Dermis blood vessel endothelial cell (primary cell): ENCODE data around the gene PARD3. TPM values are rescaled to one million over a fixed set of nuclear protein-coding genes. Genes with fewer than 3 reads are reported as not detected.

Experiments
- DNase-seq: peaks from one replicate; pipeline ENCODE4 v3.0.0; 2010
- total RNA-seq: library from RNA; depleted of rRNA; stranded (reverse); fragments of >200 nt; gene quantifications from 2 replicates; pipeline ENCODE4 v1.2.3, GENCODE V29; 2014

Gene PARD3
- total RNA-seq, 1 donor from 2014 or later = 36.4 TPM

DNA sequence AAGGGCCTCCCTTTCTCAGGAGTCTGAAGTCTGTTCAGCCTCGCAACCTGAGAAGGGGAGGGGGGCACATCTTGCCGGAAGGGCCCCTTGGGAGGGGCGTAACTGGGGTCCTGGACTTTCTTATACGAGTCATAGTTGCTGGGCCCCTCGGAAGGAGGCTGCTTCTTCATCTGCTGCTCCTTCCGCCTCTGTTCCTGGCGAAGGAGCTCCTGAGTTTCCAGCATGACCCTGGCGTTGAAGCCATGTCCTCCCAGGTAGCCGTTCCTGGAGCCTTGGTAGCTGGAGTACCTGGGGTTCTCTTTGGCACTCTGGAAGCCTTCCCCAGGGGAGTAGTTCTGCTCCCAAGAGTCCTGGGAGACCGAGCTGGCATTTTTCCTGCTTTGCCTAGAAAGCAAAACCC lies 703.9 kb downstream of the PARD3 start:
- no peak for DNase-seq

DNA sequence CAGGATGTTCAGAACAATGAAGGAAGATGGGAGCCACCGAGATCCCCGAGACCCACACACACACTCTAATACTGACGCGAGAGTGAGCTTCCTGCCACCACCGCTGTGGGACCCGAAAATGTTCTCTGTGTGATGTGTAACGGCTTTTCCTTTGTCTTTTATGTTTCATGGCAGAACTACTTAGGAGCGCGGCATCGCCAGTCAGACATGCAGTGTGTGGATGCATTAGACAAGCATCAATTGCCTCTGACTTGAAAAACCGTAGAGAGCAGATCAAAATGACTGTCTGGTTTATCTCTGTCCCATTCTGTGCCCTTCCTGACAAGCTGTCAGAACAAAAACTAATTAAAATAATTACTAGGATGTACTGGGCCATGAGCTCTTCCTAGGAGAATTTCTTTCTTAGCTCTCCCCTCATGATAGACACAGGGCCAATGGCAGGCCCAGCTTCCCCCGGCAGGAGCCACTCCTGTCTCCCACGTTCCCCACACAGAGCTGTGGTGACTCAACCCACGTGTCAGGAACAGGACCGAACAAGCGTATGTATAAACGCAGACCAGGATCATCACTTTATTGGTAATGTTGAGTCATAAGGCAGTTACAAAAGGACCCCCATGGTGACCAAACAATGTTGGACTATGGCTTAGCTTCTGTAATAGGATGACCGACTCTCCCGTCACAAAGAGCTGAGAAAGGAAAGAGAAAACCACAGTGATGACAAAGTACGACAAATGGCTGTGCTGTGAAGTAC lies 705.0 kb downstream of the PARD3 start:
- no peak for DNase-seq

DNA sequence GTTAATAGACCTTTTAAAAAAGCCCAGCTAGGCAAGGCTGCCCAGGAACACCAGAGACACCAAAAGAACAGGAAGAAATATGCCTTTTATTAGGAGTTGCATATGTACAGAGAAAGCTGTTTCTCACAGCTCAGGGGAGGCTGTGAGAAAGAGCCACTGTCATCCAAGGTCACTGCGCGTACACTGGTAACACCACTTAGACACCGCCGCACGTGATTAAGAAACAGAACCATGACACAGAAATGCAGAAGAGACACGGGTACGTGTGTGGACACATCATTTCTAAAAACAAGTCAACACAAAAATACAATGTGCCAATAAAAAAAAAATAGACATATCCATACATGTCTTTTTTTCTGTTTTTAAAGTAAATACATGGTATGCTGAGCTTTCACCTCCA lies 705.6 kb downstream of the PARD3 start:
- DNase-seq = no peak

DNA sequence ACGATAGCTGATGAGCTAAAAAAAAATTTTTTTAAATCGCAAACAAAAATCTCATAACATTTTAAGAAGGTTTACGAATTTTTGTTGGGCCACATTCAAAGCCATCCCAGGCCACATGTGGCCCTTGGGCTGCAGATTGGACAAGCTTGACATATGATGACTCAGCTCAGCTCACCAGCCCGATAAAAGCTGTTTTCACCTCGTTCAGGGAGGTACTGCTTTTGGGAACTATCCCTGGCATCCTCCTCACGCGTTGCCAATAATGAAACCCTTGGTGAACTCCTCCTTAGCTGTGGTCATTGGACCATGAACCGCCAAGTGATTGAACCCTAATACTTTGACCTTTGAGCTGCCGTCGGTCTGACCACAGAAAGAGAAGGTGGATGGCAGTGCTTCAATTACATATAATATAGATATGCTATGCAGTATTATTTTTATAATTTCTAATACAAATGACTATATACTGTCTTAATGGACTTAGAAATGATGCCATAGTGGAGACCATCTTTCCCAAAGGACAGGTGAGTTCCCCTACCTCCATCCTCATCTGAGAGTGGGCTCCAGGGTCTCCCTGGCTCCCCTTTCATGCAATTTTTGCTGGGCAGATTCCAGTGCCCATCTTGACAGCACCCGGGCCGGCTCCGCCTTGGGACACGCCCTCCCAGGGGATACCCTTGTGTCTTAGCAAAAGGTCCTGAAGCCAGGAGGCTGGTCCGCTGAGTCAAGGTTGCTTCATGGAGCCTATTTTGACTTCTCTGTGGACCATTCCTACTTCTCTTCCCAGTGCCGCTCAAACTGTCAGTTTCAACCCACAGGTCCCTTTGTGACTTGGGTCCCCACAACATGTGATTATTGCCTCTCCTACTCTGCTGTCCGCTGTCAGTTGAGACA lies 707.2 kb downstream of the PARD3 start:
- DNase-seq = no peak

DNA sequence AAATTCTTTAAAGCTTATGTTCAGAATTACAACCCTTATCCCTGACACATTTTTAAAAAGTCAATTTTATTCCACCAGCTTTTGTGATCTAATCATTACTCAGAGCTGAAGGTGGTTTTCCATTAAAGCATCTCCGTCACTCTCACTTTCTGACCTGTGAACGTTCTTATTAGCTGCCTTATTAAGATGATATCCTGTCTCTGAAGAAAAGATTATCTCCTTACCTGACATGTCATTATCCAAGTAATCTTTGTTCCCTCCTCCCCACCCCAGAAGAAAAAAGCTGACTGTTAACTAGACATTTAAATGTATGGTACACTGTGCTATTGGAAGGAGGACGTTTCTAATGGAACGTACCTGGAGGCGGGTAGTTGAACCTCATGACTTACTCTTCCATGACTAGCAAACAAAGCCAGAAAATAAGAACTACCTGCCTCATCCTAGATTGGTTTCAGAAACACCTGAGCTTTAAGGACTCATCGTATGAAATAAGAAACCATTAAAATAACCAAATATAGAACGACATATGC lies 708.7 kb downstream of the PARD3 start:
- no peak for DNase-seq

DNA sequence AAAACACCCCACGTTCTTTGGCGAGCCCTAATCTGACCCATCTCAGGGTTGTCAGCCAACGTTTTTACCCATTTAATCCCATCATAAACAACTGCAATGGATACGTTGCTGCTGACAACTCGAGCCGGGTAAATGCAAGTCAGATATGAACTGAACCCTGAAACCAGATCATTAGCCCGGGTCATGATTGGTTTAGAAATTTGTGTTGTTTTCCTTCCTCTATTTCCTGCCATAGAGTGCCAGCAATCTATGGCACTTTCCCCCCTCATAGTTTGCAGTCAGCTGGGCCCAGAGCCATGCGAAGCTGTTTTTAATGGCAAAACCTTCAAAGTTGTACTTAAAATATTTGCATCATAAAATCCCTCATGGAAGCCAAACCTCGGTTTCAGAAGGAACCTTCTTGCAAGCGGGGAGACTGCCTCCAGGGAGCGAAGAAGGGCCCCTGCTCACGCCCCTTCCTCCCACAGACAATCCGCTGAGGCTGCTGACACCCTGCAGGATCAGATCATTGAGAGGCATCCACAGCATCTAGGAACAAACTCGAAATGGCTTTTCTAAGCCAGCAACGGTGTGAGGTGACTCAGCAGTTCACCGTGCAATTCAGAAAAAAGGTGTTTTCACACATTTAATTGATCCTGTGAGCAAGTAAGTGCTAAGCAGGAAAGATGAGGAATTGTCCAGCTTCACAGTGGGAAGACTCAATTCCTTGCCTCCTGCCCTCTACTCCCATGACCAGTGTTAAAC lies 710.1 kb downstream of the PARD3 start:
- DNase-seq = peak; percentile 20

DNA sequence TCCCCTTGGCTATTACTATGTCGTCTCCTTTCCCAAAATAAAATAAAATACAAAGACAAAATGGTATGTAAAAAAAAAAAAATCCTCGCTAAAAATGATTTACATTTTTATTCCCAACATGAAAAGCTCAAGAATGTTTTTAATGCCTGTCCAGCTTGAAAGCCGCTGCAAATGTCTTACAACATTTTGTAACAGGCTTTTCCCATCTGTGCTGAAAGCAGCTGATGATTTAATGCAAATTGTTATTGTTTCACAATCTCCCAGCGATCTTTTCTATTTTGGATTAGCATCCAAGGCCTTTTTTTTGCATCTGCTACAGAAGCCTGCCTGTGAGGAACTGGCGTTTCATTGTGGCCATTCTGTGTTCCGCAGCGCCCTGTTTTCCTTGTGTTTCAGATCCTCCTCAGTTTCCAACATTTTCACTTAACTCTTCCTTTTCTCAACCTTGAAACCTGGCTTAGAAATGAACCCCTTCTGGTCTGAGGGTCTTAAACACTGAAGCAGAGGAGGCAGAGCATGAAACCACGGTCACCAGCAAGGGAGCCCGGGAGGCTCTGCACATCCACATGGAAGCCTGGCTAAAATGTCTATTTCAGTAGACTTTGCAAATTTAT lies 712.1 kb downstream of the PARD3 start:
- no peak for DNase-seq

DNA sequence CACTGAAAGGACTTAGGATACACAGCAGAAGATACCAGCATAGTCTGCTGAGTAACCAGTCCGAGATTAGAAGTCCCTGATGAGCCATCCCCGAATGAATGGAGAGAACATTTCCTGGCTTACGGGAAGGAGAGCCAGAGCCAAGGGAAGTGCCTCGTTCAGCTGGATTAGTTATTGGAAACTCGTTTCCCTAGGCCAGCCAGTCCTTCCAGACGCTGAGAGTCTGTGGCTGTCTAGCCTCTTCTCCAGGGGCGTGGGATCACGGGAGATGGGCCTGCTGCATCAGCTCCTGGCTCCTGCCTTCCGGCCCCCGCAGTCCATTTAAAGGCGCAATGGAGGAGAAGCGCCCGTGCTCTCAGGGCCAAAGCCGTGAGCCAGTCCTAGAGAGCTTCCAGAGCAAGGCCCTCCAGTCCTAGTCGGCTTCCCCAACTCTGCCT lies 712.8 kb downstream of the PARD3 start:
- peak; percentile 35 for DNase-seq

DNA sequence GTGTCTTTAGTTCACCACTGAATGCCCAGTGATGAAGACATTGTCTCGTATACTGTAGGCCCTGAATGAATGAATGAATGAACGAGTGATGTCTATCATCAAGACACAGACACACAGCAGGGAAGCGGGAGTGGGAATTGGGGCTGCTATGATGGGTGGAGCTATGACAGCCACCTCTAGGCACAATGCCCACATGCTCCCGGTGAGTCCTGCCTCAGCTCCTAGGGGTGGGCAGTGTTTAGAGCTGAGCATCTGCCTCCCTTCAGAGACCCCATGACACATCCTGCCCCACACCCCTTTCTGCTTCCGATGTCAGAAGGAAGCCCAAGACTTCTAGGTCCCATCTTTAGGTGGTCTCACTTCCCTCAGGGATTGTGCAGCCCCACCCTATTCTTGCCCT lies 714.1 kb downstream of the PARD3 start:
- no peak for DNase-seq

DNA sequence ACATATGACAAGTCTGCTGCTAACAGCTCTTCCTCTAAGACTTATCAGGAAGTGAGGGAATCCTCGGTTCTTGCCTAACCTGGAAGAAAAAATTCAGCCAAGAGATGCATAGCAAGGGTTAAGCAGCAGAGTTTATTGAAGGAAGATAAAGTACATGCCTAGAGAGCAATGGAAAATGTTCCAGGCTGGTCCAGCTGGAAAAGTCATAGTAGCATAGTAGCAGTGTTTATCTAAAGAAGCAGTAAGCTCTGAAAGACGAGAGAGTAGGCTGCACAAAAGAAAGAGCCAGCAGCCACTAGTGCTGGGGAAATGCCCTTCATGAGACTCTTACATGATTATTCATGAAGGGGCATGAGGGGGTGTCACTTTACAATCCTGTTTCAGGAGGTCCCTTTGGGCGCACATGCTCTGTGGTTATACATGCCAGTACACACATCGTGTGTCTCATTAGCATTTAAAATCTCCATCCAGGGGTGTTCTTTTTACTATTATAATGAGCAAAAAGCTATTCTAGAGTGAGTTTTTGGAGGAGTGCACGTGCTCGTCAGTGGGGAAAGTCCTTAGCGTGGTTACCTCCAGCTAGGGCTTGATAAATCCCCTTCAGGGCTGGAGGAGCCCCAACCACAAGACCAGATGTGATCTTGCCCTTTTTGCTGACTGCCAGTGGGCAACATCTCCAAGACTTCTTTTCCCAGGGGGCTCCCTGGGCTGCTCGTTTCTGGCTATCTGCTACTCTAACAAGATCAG lies 716.1 kb downstream of the PARD3 start:
- no peak for DNase-seq

DNA sequence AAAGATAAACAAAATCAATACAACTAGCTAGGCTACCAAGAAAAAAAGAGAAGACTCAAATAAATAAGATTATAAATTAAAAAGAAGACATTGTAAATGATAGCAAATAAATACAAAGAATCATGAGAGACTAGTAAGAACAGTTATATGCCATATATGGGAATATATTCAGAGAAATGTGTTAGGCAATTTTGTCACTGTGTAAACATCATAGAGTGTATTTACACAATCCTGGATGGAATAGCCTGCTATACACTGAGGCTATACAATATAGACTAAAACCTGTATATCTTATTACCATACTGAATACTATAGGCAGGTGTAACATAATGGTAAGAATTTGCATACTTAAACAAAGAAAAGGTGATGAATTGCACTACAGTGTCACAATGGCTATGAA lies 717.4 kb downstream of the PARD3 start:
- DNase-seq = no peak

DNA sequence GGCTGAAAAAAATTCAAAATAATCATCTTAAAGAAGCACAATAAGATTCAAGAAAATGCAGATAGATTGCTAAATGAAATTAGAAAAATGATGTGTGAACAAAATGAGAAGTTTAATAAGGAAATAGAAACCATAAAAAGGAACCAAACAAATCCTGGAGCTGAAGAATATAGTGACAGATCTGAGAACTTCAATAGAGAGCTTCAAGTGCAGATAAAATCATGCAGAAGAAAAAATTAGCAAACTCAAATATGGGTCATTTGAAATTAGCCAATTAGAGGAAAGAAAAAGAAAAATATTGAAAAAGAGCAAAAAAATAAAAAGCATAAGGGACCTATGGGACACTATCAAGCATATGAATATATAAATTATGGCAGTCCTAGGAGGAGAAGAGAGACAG lies 720.1 kb downstream of the PARD3 start:
- DNase-seq = no peak

DNA sequence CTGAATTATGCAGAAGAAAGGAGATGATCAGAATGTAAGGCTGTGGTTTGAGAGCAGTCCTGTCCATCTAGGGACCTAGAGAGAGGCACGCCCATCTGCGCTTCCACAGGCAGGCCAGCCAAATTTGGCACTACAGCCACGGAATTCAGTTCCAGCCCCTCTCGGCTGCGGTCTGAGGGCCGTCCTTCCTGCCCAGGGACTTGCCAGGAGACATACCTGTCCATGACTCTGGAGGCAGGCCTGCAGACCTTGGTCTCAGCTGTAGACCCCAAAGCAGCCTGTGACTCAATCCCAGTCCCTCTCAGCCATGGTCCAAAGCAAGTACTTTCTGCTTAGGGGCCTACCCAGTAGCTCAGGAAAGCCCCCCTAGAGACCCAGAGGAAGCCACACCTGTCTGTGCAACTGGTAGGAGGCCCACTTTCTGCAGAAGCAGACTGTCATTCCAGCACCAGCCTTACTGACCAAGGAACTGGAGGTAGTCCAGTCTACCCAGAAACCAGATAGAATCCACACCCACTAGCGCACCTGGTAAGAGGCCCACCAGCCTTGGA lies 720.9 kb downstream of the PARD3 start:
- DNase-seq = no peak

DNA sequence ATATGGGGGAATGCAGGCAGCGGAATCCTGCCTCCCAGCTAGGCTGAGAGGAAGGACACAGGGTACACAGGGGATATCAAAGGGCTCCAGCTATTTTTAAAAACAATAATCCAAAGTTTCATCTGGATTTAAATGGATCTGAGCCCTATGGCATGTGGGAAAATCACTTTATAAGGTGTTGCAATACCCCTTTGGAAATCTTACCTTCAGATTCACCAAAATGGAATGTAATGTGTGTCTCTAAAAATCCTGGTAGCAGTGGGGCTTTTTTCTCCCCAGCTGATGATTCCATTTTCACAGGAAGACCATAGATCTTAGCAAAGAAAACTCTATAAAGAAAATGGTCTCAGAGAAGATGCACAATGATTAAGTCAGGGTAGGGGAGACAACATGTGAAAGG lies 722.2 kb downstream of the PARD3 start:
- DNase-seq = no peak

DNA sequence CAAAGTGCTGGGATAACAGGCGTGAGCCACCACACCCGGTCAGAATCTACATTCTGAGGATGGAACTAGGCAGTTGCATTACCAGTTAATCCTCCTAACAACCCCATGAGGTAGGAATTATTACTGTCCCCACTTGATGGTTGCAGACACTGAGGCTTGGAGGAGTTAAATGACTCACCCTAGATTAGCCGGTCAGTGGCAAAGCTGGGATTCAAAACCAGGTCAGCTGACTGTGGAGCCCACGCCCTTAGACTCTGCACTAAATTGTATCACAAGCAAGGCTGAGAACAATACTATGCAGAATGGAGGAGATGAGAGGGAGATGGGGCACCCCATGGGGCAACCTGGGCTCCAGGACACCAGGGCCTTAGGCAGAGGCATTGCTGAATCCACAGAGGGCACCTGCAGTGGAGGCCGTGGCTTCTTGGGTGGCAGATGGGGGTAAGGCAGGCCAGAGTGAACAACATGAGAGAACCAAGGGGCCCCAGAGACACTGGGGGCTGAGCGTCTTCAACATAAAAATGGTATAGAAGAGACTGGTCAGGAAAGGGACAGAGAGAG lies 723.4 kb downstream of the PARD3 start:
- DNase-seq = no peak

DNA sequence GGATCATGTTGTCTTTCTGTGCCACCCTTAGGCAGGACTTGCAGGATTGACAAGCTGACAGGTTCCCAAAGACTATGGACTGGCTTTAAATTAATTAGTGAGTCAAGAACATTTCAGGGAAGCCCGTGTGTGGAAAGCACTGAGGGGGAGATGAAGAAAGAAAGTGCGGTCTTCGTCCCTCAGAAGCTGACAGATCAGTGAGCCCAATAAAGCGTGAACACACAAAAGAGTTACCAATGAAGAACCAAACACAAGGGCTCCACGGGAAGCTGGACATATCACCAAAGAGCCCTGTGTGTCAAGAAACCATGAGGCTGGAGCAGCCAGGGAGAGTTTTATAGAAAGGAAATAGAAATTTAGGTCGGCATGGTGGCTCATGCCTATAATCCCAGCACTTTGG lies 725.8 kb downstream of the PARD3 start:
- no peak for DNase-seq

DNA sequence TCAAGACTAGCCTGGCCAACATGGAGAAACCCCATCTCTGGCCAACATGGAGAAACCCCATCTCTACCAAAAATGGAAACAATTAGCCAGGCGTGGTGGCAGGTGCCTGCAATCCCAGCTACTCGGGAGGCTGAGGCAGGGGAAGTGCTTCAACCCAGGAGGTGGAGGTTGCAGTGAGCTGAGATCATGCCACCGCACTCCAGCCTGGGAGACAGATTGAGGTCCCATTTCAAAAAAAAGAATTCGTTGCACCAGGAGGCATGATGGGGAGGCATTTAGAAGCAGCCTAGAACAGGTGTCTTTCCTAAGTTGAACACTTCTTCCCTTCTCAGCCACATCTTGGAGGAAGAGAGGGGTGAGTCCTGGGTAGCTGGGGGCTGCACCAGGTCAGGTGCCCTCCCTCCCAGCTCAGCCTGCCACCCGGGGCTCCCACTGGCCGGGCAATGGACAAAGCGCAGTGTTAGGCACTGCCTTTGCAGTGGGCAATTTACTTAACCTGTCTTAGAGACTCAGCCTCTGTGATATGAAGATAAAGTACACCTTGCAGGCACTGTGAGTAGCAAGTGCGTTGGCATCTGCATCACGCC lies 726.8 kb downstream of the PARD3 start:
- no peak for DNase-seq

DNA sequence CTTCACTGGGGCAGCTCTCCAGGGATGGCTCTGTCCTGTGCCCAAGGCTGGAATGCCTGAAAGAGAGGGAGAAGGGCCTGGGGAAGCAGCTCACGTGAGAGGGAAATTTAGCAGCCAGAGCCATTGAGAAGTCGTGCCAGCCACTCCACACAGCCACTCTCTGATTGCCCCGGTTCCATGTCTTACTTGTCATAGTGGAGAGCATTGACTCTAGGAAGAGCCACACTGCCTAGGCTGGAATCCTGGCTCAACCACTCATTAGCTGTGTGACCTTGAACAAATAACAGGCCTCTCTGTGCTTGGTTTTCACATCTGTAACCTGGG lies 728.0 kb downstream of the PARD3 start:
- DNase-seq = no peak

DNA sequence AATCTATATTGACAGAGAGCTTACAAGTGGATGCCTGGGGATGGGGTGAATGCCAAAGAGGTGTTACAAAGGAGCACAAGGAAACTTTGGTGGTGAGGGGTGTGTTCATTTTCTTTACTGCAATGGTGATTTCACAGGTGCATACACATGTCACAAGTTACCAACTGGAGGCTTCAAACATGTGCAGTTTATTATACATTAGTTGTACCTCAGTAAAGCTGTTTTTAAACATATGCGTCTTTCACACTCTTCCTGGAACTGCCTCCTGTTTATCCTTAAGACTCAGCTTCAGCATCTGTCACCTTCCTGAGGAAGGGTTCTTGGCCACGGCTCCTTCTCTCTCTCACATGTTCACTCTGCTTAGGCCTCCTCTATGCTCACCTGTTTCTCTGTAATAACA lies 731.5 kb downstream of the PARD3 start:
- DNase-seq = no peak

DNA sequence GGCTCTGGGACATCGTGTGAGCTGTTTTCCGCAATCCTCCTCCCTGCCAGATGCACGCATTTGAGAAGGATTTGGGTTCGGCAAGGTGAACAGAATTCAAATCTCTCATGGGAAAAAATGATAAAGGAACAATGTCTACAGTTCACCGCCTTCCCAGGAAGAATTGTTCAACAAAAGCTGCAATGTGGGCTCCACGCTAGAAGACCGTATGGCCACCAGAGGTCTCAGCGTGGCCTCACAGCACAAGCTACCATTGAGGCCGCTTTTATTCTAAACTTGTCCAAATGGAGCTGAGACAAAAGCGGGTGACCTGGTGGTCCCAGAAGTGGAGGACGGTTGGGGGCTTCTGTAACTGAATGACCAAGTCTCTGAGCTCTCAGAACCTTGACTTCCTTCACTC lies 733.1 kb downstream of the PARD3 start:
- DNase-seq = peak; percentile 13

DNA sequence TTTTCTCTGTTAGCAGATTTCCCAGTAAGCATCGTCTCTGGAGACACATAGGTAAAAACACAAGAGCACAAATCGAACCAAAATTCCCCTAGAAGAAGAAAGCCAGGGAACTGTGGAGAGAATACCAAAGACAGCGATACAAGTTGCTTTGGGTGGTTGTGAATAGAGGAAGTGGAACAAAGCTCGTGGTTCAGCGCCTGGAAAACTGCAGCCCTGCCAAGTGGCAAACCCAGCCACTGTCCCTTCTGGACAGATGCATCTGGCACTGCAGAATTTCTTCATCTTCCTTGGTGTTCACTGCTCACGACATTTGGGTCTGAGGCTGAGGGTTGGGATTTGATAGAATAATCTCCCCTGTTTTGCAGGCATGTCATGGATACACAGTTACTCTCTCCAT lies 733.8 kb downstream of the PARD3 start:
- no peak for DNase-seq
